Cerebellar nuclear complex (tissue), 1 donor: ENCODE measurements around the gene TYRO3.

ENCODE experiments used
- DNase-seq, 2 experiments: peaks; one replicate each; lab custom pipeline; 2025; lab: John Stamatoyannopoulos, UW

Gene TYRO3

GRCh38 chr15:41603941-41604911, 45.2 kb downstream of the TYRO3 start:
- peak in 1 of 2 experiments; percentile 59 for DNase-seq

GRCh38 chr15:41605566-41605965, 46.6 kb downstream of the TYRO3 start:
- DNase-seq: no peak

- DNase-seq: peak; percentile 55 to 83
Measured at GRCh38 chr15:41606997-41607396, 48.0 kb downstream of the TYRO3 start.

DNA sequence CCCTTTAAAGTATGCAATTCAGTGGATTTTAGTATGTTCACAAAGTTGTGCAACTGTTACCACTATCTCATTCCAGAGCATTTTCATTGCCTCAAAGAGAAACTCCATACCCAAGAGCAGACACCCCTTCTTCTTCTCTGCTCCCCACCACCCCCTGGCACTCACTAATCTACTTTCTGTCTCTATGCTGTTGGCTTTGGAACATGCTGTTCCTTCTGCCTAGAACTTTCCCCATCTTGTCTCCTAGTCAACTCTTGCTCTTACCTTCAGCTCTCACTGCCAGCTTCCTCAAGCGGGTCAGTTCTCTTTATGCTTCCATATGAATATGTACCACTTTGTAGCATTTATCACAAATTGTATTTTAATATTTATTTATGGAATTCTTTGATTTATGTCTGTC, 50.1 kb downstream of the TYRO3 start:
- no peak for DNase-seq

- DNase-seq: no peak
Measured at GRCh38 chr15:41610048-41610447, 51.0 kb downstream of the TYRO3 start.

GRCh38 chr15:41620536-41621199, 61.7 kb downstream of the TYRO3 start:
- DNase-seq: no peak

DNA sequence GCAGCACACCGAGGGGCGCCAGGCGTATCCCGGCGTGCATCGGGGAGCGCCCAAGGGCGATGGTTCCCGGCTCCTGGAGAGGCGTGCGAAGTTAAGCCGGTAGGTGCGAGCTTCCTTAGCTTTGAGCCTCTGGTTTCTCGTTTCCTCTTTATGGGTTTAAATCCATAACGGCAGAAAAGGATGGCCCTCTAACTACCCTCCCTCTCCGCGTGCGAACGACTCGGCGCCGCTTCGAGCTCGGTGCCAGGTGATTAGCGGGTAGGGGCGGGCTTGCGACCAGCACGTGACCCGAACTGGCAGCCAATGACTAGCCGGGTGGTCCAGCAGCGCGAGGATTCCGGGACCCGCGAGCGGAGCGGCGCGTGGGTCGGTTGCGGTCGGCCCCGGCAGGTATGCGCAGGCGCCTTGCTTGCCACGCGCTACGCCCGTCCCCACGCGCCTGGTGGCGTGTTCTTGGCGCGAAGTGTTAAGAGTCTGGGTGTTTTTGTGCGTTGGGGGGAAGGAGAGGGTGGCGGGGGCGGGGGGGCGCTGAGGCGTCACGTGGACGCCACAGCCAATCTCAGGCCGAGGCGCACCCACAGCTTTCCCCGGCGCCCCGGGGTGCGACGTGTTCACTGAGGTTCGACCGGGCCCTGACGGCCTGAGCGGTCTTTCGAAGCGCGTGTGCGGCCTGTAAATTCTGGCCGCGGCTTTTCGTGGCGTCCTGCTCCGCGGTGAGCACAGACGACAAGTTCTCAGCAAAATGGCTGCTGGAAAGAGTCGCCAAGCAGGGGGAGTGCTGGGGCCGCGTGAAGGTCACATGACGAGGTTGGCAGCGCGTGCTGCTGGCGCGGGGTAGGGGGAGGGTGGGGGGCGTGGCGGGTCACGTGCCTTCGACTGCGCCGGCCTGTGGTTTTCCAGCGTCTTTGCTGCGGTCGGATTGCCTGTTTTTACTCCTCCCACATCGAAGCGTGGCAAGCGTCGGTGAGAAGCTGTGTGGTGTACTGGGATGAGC, 62.5 kb downstream of the TYRO3 start:
- DNase-seq: peak in 1 of 2 experiments; percentile 53

DNA sequence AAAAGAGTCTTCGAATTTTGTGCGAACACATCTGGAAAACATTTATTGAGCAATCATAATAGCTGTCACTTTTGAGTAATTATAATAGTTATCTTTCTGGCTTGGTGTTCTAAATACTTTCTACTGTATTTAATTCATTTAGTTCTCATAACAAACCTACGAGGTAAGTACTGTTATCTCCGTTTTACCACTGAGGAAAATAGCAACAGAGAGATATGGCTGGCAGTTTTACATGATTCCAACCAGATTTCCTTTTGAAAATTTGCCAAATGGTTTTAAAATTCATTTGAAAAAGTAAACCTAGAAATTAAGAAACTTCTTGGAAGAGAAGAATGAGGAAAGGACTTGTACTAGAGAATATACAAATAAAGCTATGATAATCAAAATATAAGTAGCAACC, 63.9 kb downstream of the TYRO3 start:
- DNase-seq: no peak

GRCh38 chr15:41627203-41627602, 68.2 kb downstream of the TYRO3 start:
- no peak for DNase-seq

DNA sequence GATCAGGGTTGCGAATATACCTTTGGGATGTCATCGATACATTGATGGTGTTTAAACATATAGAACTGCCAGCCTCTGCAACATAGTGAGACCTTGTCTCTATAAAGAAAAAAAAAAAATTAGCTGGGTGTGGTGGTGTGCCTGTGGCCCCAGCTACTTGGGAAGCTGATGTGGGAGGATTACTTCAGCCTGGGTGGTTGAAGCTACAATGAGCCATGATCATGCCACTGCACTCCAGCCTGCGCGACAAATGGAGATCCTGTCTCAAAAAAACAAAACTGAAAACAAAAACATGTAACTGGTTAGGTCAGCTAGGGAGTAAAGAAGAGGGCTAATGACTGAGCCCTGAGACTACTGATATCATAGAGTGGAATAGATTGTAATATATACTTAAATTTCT, 70.5 kb downstream of the TYRO3 start:
- no peak for DNase-seq

- no peak for DNase-seq
Measured at GRCh38 chr15:41629883-41630282, 70.9 kb downstream of the TYRO3 start.

GRCh38 chr15:41630616-41631217, 71.7 kb downstream of the TYRO3 start:
- DNase-seq: no peak

DNA sequence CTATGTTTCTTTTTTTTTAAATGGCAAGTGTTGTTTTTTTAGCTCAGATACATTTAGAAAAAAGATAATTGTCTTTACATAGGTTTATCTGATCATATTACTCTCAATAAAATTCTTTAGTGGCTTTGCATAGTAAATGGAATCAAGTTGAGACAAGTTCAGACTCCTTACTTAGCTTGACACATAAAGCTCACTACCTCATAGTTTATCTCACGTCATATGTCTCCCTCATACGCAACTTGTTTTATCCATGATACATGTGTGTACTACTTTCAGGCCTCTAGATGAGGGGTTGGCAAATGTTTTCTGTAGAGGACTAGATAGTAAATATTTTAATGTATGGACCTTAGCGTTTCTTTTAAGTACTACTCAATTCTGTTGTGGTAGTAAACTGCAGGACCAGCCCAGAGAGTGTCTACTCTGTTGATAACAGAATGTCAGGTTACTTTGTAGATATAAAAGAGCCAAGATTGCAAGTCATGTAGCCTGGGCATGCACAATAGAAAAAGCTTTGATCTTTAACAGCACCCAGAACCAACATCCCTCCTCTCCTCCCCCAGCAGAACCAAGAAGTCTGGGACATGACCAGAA, 73.0 kb downstream of the TYRO3 start:
- DNase-seq: no peak
